Panc1 (cell line): ENCODE data around the gene SRRM3. TPM values are rescaled to one million over a fixed set of nuclear protein-coding genes. Genes with fewer than 3 reads are reported as not detected.

ENCODE experiments used
- ATAC-seq: fragments of 200-7000 bp; cut with Tn5 transposase; 2 replicates; pipeline ENCODE4 v1.9.1; 2020; ENCODE audit warnings: mild to moderate bottlenecking, moderate library complexity
- BruUV-seq: library from RNA; stranded (reverse); fragments of 400-500 nt; replicated peaks from 2 replicates; lab custom pipeline; 2021; lab: Mats Ljungman, UMichigan
- CTCF ChIA-PET: fragments of 300-600 bp; sonication (Branson Sonifier 250); formaldehyde crosslinking; loops from one replicate; lab custom pipeline; 2022; ENCODE audit warnings: antibody characterized with exemption; lab: Charles Lee
- POLR2A ChIA-PET: fragments of 300-600 bp; sonication (Branson Sonifier 250); formaldehyde crosslinking; loops from one replicate; lab custom pipeline; 2022; ENCODE audit warnings: antibody characterized with exemption; lab: Charles Lee
- DNase-seq: peaks from one replicate; pipeline ENCODE4 v3.0.0-alpha.2; 2010; ENCODE audit warnings: low read depth, low spot score
- H3K27ac ChIP-seq: 2 replicates; pipeline ENCODE4 v1.5.1; 2011; ENCODE audit warnings: mild to moderate bottlenecking, low read length, inconsistent platforms
- H3K27me3 ChIP-seq: fragments of 200-500 bp; sonication (Bioruptor generic); 2 replicates; pipeline ENCODE4 v1.6.0; 2014; ENCODE audit warnings: low read length, inconsistent platforms; ENCODE audit not compliant: control insufficient read depth, insufficient read depth
- H3K36me3 ChIP-seq: fragments of 200-500 bp; sonication (Bioruptor generic); 2 replicates; pipeline ENCODE4 v1.5.1; 2014; ENCODE audit warnings: inconsistent platforms, mild to moderate bottlenecking, low read length, moderate library complexity; ENCODE audit not compliant: control insufficient read depth, insufficient read depth
- H3K4me1 ChIP-seq: 2 replicates; pipeline ENCODE4 v1.5.1; 2011; ENCODE audit warnings: inconsistent platforms, mild to moderate bottlenecking, low read length, moderate library complexity; ENCODE audit not compliant: control insufficient read depth, insufficient read depth
- H3K4me3 ChIP-seq, 2 experiments: 2 replicates each; pipeline ENCODE4 v1.5.1; 2011 to 2012; ENCODE audit warnings: low read depth in 2 of 2, low read length in 2 of 2, mild to moderate bottlenecking in 2 of 2, inconsistent platforms in 1 of 2, moderate library complexity in 1 of 2
- H3K9me3 ChIP-seq: fragments of 200-500 bp; sonication (Bioruptor generic); 2 replicates; pipeline ENCODE4 v1.5.1; 2014; ENCODE audit warnings: low read depth, mild to moderate bottlenecking, inconsistent platforms, low read length, moderate library complexity; ENCODE audit not compliant: control insufficient read depth, insufficient read depth
- POLR2AphosphoS5 ChIP-seq: IDR thresholded peaks from 2 replicates; pipeline ENCODE4 v1.6.1; 2012; ENCODE audit warnings: mild to moderate bottlenecking, low read depth, low read length, moderate library complexity
- SIN3A ChIP-seq: IDR thresholded peaks from 2 replicates; pipeline ENCODE4 v1.6.1; 2012; ENCODE audit warnings: low read depth, mild to moderate bottlenecking, low read length, moderate library complexity, borderline replicate concordance; ENCODE audit not compliant: insufficient read depth
- TCF7L2 ChIP-seq: IDR thresholded peaks from 2 replicates; pipeline ENCODE4 v1.6.1; 2011; ENCODE audit warnings: mild to moderate bottlenecking, low read depth, low read length, inconsistent platforms
- in situ Hi-C: cut with HindIII; loops from 2 replicates; pipeline ENCODE4 v1.10.0; 2016; ENCODE audit warnings: low sequenced_read_pairs, low pct_unique_long_range_greater_than_20kb
- intact Hi-C: fragments of 100-400 bp; cut with micrococcal nuclease; formaldehyde crosslinking; loops from one replicate; pipeline ENCODE4 v1.10.0; 2022; ENCODE audit not compliant: unreplicated experiment
- total RNA-seq: library from RNA; stranded (reverse); gene quantifications from one replicate; pipeline ENCODE4 v1.2.1, GENCODE V29; 2021; ENCODE audit not compliant: unreplicated experiment
- TF ChIP-seq, protein P1 (sequence below), 2 experiments: IDR thresholded peaks; 2 replicates each; pipeline ENCODE4 v1.6.1; 2011 to 2012; ENCODE audit warnings: low read depth in 2 of 2, control low read depth in 1 of 2, low read length in 1 of 2, mild to moderate bottlenecking in 1 of 2, moderate library complexity in 1 of 2; ENCODE audit not compliant: insufficient read depth in 1 of 2
- TF ChIP-seq, protein P2 (sequence below): fragments of 450-650 bp; IDR thresholded peaks from 2 replicates; pipeline ENCODE4 v1.5.1; 2017; ENCODE audit warnings: mild to moderate bottlenecking

Gene SRRM3
- total RNA-seq, 1 experiment from 2014 or later: 8.5 TPM

DNA sequence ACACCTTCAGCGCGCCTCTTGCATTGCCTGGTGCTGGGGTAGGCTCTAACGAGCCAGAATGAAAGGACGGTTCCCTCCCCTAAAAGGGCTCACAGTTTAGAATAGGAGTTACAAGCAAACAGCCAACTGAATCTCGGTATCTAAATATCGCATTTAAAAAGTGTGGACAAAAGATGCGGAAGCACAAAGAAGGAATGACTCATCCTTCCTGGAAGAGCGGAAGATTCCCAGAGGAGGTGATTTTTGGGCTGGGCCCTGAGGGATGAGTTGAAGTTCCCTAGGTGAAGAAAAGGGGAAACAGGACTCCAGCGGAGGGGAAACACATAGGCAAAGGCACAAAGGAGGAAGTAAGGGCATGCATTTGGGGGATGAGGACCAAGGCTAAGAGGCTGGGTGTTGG, 29.9 kb downstream of the SRRM3 start:
- intact Hi-C loops (no loop called here), in situ Hi-C loops (no loop called here)
- no TSS peak for BruUV-seq
- Histone ChIP-seq H3K4me1 (no peaks in the 10 kb centered on the region), H3K9me3 (no peaks in the 10 kb centered on the region), H3K27me3 (peaks cover 4% of the 10 kb centered on the region; the same call in 1 of the 2 replicates), H3K4me3 (no peak overlapping the region), H3K36me3 (no peaks in the 10 kb centered on the region), H3K27ac (no peak overlapping the region)
- TF ChIP-seq, protein P1, sequence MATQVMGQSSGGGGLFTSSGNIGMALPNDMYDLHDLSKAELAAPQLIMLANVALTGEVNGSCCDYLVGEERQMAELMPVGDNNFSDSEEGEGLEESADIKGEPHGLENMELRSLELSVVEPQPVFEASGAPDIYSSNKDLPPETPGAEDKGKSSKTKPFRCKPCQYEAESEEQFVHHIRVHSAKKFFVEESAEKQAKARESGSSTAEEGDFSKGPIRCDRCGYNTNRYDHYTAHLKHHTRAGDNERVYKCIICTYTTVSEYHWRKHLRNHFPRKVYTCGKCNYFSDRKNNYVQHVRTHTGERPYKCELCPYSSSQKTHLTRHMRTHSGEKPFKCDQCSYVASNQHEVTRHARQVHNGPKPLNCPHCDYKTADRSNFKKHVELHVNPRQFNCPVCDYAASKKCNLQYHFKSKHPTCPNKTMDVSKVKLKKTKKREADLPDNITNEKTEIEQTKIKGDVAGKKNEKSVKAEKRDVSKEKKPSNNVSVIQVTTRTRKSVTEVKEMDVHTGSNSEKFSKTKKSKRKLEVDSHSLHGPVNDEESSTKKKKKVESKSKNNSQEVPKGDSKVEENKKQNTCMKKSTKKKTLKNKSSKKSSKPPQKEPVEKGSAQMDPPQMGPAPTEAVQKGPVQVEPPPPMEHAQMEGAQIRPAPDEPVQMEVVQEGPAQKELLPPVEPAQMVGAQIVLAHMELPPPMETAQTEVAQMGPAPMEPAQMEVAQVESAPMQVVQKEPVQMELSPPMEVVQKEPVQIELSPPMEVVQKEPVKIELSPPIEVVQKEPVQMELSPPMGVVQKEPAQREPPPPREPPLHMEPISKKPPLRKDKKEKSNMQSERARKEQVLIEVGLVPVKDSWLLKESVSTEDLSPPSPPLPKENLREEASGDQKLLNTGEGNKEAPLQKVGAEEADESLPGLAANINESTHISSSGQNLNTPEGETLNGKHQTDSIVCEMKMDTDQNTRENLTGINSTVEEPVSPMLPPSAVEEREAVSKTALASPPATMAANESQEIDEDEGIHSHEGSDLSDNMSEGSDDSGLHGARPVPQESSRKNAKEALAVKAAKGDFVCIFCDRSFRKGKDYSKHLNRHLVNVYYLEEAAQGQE (IDR thresholded peaks at IDR 0.05; ENCODE audit: insufficient read depth in 1 of 2, low read depth in 2 of 2, low read length in 1 of 2): no peak
- TF ChIP-seq SIN3A (no peak), POLR2AphosphoS5 (no peak), TCF7L2 (no peak)
- TF ChIP-seq, protein P2, sequence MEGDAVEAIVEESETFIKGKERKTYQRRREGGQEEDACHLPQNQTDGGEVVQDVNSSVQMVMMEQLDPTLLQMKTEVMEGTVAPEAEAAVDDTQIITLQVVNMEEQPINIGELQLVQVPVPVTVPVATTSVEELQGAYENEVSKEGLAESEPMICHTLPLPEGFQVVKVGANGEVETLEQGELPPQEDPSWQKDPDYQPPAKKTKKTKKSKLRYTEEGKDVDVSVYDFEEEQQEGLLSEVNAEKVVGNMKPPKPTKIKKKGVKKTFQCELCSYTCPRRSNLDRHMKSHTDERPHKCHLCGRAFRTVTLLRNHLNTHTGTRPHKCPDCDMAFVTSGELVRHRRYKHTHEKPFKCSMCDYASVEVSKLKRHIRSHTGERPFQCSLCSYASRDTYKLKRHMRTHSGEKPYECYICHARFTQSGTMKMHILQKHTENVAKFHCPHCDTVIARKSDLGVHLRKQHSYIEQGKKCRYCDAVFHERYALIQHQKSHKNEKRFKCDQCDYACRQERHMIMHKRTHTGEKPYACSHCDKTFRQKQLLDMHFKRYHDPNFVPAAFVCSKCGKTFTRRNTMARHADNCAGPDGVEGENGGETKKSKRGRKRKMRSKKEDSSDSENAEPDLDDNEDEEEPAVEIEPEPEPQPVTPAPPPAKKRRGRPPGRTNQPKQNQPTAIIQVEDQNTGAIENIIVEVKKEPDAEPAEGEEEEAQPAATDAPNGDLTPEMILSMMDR: no peak
- DNase-seq (no peak), ATAC-seq (no peak)
- ChIA-PET CTCF (no interaction called here), POLR2A (no interaction called here)

DNA sequence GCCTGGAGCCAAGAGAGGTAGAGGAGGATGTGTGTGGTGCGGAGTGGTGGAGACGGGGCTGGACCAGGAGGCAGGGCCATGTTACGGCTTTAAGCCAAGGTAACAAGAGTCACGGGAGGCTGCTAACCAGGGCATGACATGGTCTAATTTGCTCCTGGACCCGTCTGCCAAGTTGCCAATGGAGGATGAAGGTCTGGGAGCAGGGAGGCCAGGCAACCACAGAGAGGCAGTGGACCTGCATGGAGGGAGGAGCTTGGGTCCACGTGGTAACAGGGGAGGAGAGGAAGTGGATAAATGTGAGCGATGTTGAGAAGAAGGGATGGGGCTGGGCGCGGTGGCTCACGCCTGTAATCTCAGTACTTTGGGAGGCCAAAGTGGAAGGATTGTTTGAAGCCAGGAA, 31.0 kb downstream of the SRRM3 start:
- intact Hi-C loops (no loop called here), in situ Hi-C loops (no loop called here)
- ATAC-seq (no peak), DNase-seq (no peak)
- no TSS peak for BruUV-seq
- no peak overlapping the region for H3K4me3 ChIP-seq
- H3K27ac ChIP-seq: no peak overlapping the region
- no peaks in the 10 kb centered on the region for H3K9me3 ChIP-seq
- no peaks in the 10 kb centered on the region for H3K36me3 ChIP-seq
- no peaks in the 10 kb centered on the region for H3K4me1 ChIP-seq
- CTCF ChIA-PET: interaction anchor here (0.6 to 0.8 kb wide), 2 partner anchors 19 to 1099 kb away, joined by 3 to 4 read pairs; no protein-coding TSS in a partner anchor
- TF ChIP-seq POLR2AphosphoS5 (no peak), SIN3A (no peak), TCF7L2 (no peak)
- TF ChIP-seq, protein P2: no peak
- TF ChIP-seq, protein P1 (IDR thresholded peaks at IDR 0.05; ENCODE audit: insufficient read depth in 1 of 2, low read depth in 2 of 2, low read length in 1 of 2): no peak
- 0 out of 2 replicates have a peak, but pooled peaks cover 2% of the 10 kb centered on the region for H3K27me3 ChIP-seq
- POLR2A ChIA-PET: interaction anchor here (0.6 kb wide), 1 partner anchor 162 kb away, joined by 6 read pairs; no protein-coding TSS in a partner anchor
